Fibroblast of peridontal ligament (primary cell): ENCODE data around the gene SMG1.
"Not testable (repeated sequence)": the region's sequence is repeated elsewhere in the genome, so short reads cannot be mapped to it uniquely, and the experiment has no call there.

Experiments used
- DNase-seq: peaks from one replicate; pipeline ENCODE4 v3.0.0-alpha.2; 2010; ENCODE audit errors: extremely low read depth

SMG1 gene

GRCh38 chr16:18925986-18926865 is at the start of gene SMG1:
SMG1 (minus strand) TSS chr16:18926408; CDS start chr16:18926041, 367 bp downstream.
- DNase-seq = peak; percentile 79

- no peak for DNase-seq
Observed at GRCh38 chr16:18975109-18975508, 48.9 kb upstream of the SMG1 start.

GRCh38 chr16:18969855-18970240 is 43.6 kb upstream of the SMG1 start:
- no peak for DNase-seq

- DNase-seq = peak; percentile 79
Observed at GRCh38 chr16:18969050-18969854, 43.0 kb upstream of the SMG1 start.

- DNase-seq = no peak
Observed at GRCh38 chr16:18966791-18967190, 40.6 kb upstream of the SMG1 start.

- DNase-seq = no peak
Observed at GRCh38 chr16:18965555-18965954, 39.3 kb upstream of the SMG1 start.

- DNase-seq = no peak
Observed at GRCh38 chr16:18959031-18959505, 32.9 kb upstream of the SMG1 start.

- DNase-seq = no peak
Observed at GRCh38 chr16:18958621-18959029, 32.4 kb upstream of the SMG1 start.

GRCh38 chr16:18956658-18957241 is 30.5 kb upstream of the SMG1 start:
- not testable (repeated sequence) for DNase-seq

- DNase-seq = not testable (repeated sequence)
Observed at GRCh38 chr16:18955874-18956580, 29.8 kb upstream of the SMG1 start.

- DNase-seq = no peak
Observed at GRCh38 chr16:18953547-18953946, 27.3 kb upstream of the SMG1 start.

- no peak for DNase-seq
Observed at GRCh38 chr16:18950469-18951185, 24.4 kb upstream of the SMG1 start.

- DNase-seq = no peak
Observed at GRCh38 chr16:18948372-18949020, 22.3 kb upstream of the SMG1 start.

- no peak for DNase-seq
Observed at GRCh38 chr16:18945233-18945632, 19.0 kb upstream of the SMG1 start.

GRCh38 chr16:18943414-18943813 is 17.2 kb upstream of the SMG1 start:
- no peak for DNase-seq

- no peak for DNase-seq
Observed at GRCh38 chr16:18942061-18942460, 15.9 kb upstream of the SMG1 start.

- no peak for DNase-seq
Observed at GRCh38 chr16:18941471-18941870, 15.3 kb upstream of the SMG1 start.

- no peak for DNase-seq
Observed at GRCh38 chr16:18938986-18939385, 12.8 kb upstream of the SMG1 start.

- DNase-seq = no peak
Observed at GRCh38 chr16:18937390-18937789, 11.2 kb upstream of the SMG1 start.

GRCh38 chr16:18936727-18937340 is 10.6 kb upstream of the SMG1 start:
- DNase-seq = no peak
